BJ (cell line): ENCODE data around the gene SEL1L3. TPM values are rescaled to one million over a fixed set of nuclear protein-coding genes. Genes with fewer than 3 reads are reported as not detected.

ENCODE experiments used
- CTCF ChIA-PET: fragments of 350-600 bp; formaldehyde crosslinking; extraction: SDS; loops from one replicate; lab custom pipeline; 2021; ENCODE audit warnings: antibody characterized with exemption, inconsistent platforms; lab: Yijun Ruan, JAX
- POLR2A ChIA-PET: fragments of 300-600 bp; sonication (Branson Sonifier 250); formaldehyde crosslinking; extraction: SDS; loops from one replicate; lab custom pipeline; 2021; ENCODE audit warnings: antibody characterized with exemption; lab: Charles Lee
- DNase-seq: peaks from one replicate; pipeline ENCODE4 v3.0.0-alpha.2; 2011; ENCODE audit warnings: low read depth
- H3K27me3 ChIP-seq: 2 replicates; pipeline ENCODE4 v1.6.0; 2011; ENCODE audit warnings: low read length; ENCODE audit not compliant: control insufficient read depth, insufficient read depth
- H3K36me3 ChIP-seq: 2 replicates; pipeline ENCODE4 v1.5.1; 2011; ENCODE audit warnings: low read length; ENCODE audit not compliant: control insufficient read depth, insufficient read depth
- H3K4me3 ChIP-seq: 2 replicates; pipeline ENCODE4 v1.5.1; 2011; ENCODE audit warnings: low read depth, mild to moderate bottlenecking, control low read depth, low read length
- CTCF ChIP-seq: IDR thresholded peaks from 2 replicates; pipeline ENCODE4 v1.5.1; 2011; ENCODE audit warnings: low read depth, mild to moderate bottlenecking, control low read depth, inconsistent platforms, low read length, moderate library complexity; ENCODE audit not compliant: insufficient read depth
- polyA plus RNA-seq: library from polyadenylated mRNA; depleted of rRNA; stranded (reverse); fragments of >200 nt; gene quantifications from 2 replicates; pipeline ENCODE4 v1.2.3, GENCODE V29; 2011

Gene SEL1L3
- polyA plus RNA-seq, 1 experiment: 13.0 TPM

DNA sequence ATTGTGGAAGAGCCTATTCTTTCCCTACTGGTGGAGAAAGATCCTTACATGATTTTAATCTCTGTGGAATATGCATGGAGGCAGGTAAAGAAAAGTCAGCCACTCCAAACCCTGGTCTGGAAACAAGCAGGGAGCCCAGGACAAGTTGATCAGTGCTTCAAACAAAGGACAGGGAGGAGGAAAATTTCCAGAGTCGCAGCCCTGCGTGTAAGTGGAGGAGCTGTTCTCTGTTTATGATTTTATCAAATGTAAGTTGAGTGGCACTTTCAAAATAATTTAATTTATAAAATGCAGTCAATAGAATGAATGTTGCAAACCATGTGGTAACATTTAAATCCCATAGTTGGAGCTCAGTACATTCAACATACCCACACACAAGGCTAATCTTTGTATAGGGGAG, 150.2 kb downstream of the SEL1L3 start:
- DNase-seq: no peak
- Histone ChIP-seq H3K36me3 (no peaks in the 10 kb centered on the region), H3K27me3 (0 out of 2 replicates have a peak, but pooled peaks cover 1% of the 10 kb centered on the region), H3K4me3 (no peak overlapping the region)
- ChIA-PET CTCF (no interaction called here), POLR2A (no interaction called here)
- TF ChIP-seq CTCF: no peak

- no peak for DNase-seq
These were observed 152.2 kb downstream of the SEL1L3 start for GRCh38 chr4:25710637-25711036.

GRCh38 chr4:25704516-25704915, 158.3 kb downstream of the SEL1L3 start:
- POLR2A ChIA-PET: no interaction called here

More at GRCh38 chr4:25710637-25711036, 152.2 kb downstream of the SEL1L3 start:
- Histone ChIP-seq H3K27me3 (0 out of 2 replicates have a peak, but pooled peaks cover 3% of the 10 kb centered on the region), H3K4me3 (no peak overlapping the region), H3K36me3 (no peaks in the 10 kb centered on the region)
- ChIA-PET POLR2A (no interaction called here), CTCF (no interaction called here)
- no peak for TF ChIP-seq CTCF

DNA sequence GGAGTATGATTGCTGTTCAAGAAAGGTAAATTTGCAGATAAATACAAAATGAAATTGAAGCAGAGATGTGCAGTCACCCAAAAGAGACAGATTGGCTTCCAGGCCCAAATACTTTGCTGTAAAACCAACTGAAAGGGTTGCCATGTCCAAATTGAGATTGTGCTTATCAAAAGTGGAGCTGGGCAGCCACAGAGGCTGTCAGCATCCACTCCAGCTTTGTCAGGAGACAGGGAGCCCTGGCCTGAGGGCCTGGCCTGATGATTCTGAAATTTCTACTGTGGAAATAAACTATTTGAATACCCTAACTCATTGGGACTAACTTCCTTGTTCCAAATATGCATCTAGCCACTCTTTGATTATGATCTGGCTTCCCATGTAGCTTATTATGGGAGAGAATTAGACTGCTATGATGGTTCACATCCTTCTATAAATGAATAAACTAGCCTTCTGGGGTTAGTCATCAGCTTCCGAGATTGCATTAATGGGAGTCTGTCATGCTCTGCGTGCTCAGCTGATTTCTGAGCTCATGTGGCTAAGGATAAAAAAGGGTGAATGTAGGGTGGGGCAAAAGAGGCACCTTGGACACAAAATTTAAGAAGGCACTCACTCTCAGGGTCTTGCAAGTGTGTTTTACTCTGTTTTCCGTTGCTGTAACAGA, 158.9 kb downstream of the SEL1L3 start:
- no peak for TF ChIP-seq CTCF
- Histone ChIP-seq H3K4me3 (no peak overlapping the region), H3K27me3 (0 out of 2 replicates have a peak, but pooled peaks cover 3% of the 10 kb centered on the region), H3K36me3 (no peaks in the 10 kb centered on the region)
- POLR2A ChIA-PET: no interaction called here
- CTCF ChIA-PET: no interaction called here
- DNase-seq: no peak

More at GRCh38 chr4:25704516-25704915, 158.3 kb downstream of the SEL1L3 start:
- TF ChIP-seq CTCF: no peak
- CTCF ChIA-PET: no interaction called here
- Histone ChIP-seq H3K27me3 (0 out of 2 replicates have a peak, but pooled peaks cover 3% of the 10 kb centered on the region), H3K4me3 (no peak overlapping the region), H3K36me3 (no peaks in the 10 kb centered on the region)
- DNase-seq: no peak

- ChIA-PET POLR2A (interaction anchor here (0.7 kb wide), 1 partner anchor 254 kb away, joined by 6 read pairs; no protein-coding TSS in a partner anchor), CTCF (no interaction called here)
- no peaks in the 10 kb centered on the region for H3K36me3 ChIP-seq
- no peak for DNase-seq
- H3K27me3 ChIP-seq: 0 out of 2 replicates have a peak, but pooled peaks cover 2% of the 10 kb centered on the region
- no peak for TF ChIP-seq CTCF
- no peak overlapping the region for H3K4me3 ChIP-seq
These were observed 159.9 kb downstream of the SEL1L3 start for GRCh38 chr4:25702848-25703247.
